22Rv1 (cell line): ENCODE results near the gene DTX1.

Source experiments
- ZFX ChIP-seq: fragments of 450-650 bp; IDR thresholded peaks from 2 replicates; pipeline ENCODE4 v1.6.1; 2017; ENCODE audit warnings: antibody characterized with exemption, borderline replicate concordance
- TF ChIP-seq, protein P1 (sequence below): fragments of 450-650 bp; IDR thresholded peaks from 2 replicates; pipeline ENCODE4 v1.5.1; 2017; ENCODE audit warnings: mild to moderate bottlenecking

DNA sequence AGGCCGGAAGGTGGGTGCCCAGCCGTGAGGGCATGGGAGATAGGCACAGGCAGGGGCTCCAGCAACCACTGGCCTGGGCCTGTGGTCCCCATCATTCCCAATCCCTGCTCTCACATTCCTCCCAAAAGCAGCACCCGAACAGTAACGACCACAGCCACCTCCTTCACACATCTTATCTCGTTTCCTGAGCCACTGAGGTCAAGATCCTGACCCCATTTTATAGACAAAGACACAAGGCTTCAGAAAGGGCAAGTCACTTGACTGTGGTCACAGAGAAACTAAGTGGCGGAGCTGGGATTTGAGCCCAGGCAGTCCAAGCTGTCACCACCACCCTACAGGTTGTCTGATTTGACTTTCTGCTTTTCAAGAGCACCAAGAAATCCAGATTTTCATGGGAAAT is 38.9 kb downstream of the DTX1 start:
- TF ChIP-seq, protein P1, sequence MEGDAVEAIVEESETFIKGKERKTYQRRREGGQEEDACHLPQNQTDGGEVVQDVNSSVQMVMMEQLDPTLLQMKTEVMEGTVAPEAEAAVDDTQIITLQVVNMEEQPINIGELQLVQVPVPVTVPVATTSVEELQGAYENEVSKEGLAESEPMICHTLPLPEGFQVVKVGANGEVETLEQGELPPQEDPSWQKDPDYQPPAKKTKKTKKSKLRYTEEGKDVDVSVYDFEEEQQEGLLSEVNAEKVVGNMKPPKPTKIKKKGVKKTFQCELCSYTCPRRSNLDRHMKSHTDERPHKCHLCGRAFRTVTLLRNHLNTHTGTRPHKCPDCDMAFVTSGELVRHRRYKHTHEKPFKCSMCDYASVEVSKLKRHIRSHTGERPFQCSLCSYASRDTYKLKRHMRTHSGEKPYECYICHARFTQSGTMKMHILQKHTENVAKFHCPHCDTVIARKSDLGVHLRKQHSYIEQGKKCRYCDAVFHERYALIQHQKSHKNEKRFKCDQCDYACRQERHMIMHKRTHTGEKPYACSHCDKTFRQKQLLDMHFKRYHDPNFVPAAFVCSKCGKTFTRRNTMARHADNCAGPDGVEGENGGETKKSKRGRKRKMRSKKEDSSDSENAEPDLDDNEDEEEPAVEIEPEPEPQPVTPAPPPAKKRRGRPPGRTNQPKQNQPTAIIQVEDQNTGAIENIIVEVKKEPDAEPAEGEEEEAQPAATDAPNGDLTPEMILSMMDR, result no peak
- TF ChIP-seq ZFX, result no peak
